ENCODE measurements around the gene MS4A2. TPM values are rescaled to one million over a fixed set of nuclear protein-coding genes. Genes with fewer than 3 reads are reported as not detected.
A peak's percentile ranks its signal among the peaks of the same experiment; 100 is the strongest.
"Not testable (repeated sequence)": the region's sequence is repeated elsewhere in the genome, so short reads cannot be mapped to it uniquely, and the experiment has no call there.

Gene MS4A2
- total and polyA plus RNA-seq, 4 donors, result 0.23 to 8.5 (median 0.63) TPM

GRCh38 chr11:60128376-60128775 is 39.9 kb downstream of the MS4A2 start:
- Histone ChIP-seq H3K4me1 (ENCODE audit: control insufficient read depth in 5 of 5, insufficient read depth in 5 of 5, low read length in 5 of 5) (peaks cover 0 to 1% (median 0%) of the 10 kb centered on the region in 5 donors), H3K36me3 (ENCODE audit: control insufficient read depth in 4 of 4, insufficient read depth in 4 of 4, low read length in 4 of 4) (no peaks in the 10 kb centered on the region), H3K27me3 (ENCODE audit: control insufficient read depth in 3 of 3, insufficient read depth in 3 of 3, low read length in 2 of 3) (no peaks in the 10 kb centered on the region), H3K9ac (ENCODE audit: insufficient read depth in 1 of 2, low read length in 2 of 2) (no peak overlapping the region), H3K9me3 (ENCODE audit: control insufficient read depth in 4 of 4, insufficient read depth in 3 of 4, low read length in 3 of 4) (no peaks in the 10 kb centered on the region), H3K4me3 (no peak overlapping the region), H3K27ac (ENCODE audit: low read depth in 1 of 2, low read length in 1 of 2) (no peak overlapping the region)
- no peak for TF ChIP-seq CTCF (IDR thresholded peaks at IDR 0.05; ENCODE audit: control extremely low read depth, extremely low read depth)
- no peak for ATAC-seq (ENCODE audit: insufficient read depth, low FRiP score)
- no peak for DNase-seq
- WGBS, 2 donors, result 89 to 92% methylated on average over 2 of the region's 2 CpGs

GRCh38 chr11:60128866-60129265 is 40.4 kb downstream of the MS4A2 start:
- H3K36me3 ChIP-seq (ENCODE audit: control insufficient read depth in 4 of 4, insufficient read depth in 4 of 4, low read length in 4 of 4); H3K9me3 ChIP-seq (ENCODE audit: control insufficient read depth in 4 of 4, insufficient read depth in 3 of 4, low read length in 3 of 4); H3K4me1 ChIP-seq (ENCODE audit: control insufficient read depth in 5 of 5, insufficient read depth in 5 of 5, low read length in 5 of 5); H3K9ac ChIP-seq (ENCODE audit: insufficient read depth in 1 of 2, low read length in 2 of 2); H3K4me3 ChIP-seq; DNase-seq; H3K27ac ChIP-seq (ENCODE audit: low read depth in 1 of 2, low read length in 1 of 2); ATAC-seq (ENCODE audit: insufficient read depth, low FRiP score); H3K27me3 ChIP-seq (ENCODE audit: control insufficient read depth in 3 of 3, insufficient read depth in 3 of 3, low read length in 2 of 3): not testable (repeated sequence)
- 93 to 96% methylated on average over 4 of the region's 4 CpGs for WGBS, 2 donors

GRCh38 chr11:60129853-60130252 is 41.4 kb downstream of the MS4A2 start:
- H3K27me3 ChIP-seq (ENCODE audit: control insufficient read depth in 3 of 3, insufficient read depth in 3 of 3, low read length in 2 of 3), result no peaks in the 10 kb centered on the region
- ATAC-seq (ENCODE audit: insufficient read depth, low FRiP score) (no peak), DNase-seq (no peak)
- H3K4me1 ChIP-seq (ENCODE audit: control insufficient read depth in 5 of 5, insufficient read depth in 5 of 5, low read length in 5 of 5), result peaks cover 0 to 1% (median 0%) of the 10 kb centered on the region in 5 donors
- TF ChIP-seq CTCF (IDR thresholded peaks at IDR 0.05; ENCODE audit: control extremely low read depth, extremely low read depth), result no peak
- H3K36me3 ChIP-seq (ENCODE audit: control insufficient read depth in 4 of 4, insufficient read depth in 4 of 4, low read length in 4 of 4), result no peaks in the 10 kb centered on the region
- no peak overlapping the region for H3K4me3 ChIP-seq
- H3K9ac ChIP-seq (ENCODE audit: insufficient read depth in 1 of 2, low read length in 2 of 2), result no peak overlapping the region
- WGBS, 2 donors, result 72 to 73% methylated on average over 3 of the region's 3 CpGs
- H3K9me3 ChIP-seq (ENCODE audit: control insufficient read depth in 4 of 4, insufficient read depth in 3 of 4, low read length in 3 of 4), result peaks cover 0 to 7% (median 2%) of the 10 kb centered on the region in 4 donors
- H3K27ac ChIP-seq (ENCODE audit: low read depth in 1 of 2, low read length in 1 of 2), result no peak overlapping the region

GRCh38 chr11:60130496-60130895 is 42.0 kb downstream of the MS4A2 start:
- ATAC-seq (ENCODE audit: insufficient read depth, low FRiP score), result no peak
- no peaks in the 10 kb centered on the region for H3K36me3 ChIP-seq (ENCODE audit: control insufficient read depth in 4 of 4, insufficient read depth in 4 of 4, low read length in 4 of 4)
- no peaks in the 10 kb centered on the region for H3K4me1 ChIP-seq (ENCODE audit: control insufficient read depth in 5 of 5, insufficient read depth in 5 of 5, low read length in 5 of 5)
- H3K9ac ChIP-seq (ENCODE audit: insufficient read depth in 1 of 2, low read length in 2 of 2), result no peak overlapping the region
- TF ChIP-seq CTCF (IDR thresholded peaks at IDR 0.05; ENCODE audit: control extremely low read depth, extremely low read depth), result no peak
- H3K27me3 ChIP-seq (ENCODE audit: control insufficient read depth in 3 of 3, insufficient read depth in 3 of 3, low read length in 2 of 3), result no peaks in the 10 kb centered on the region
- peaks cover 0 to 7% (median 2%) of the 10 kb centered on the region in 4 donors for H3K9me3 ChIP-seq (ENCODE audit: control insufficient read depth in 4 of 4, insufficient read depth in 3 of 4, low read length in 3 of 4)
- H3K27ac ChIP-seq (ENCODE audit: low read depth in 1 of 2, low read length in 1 of 2), result no peak overlapping the region
- H3K4me3 ChIP-seq, result no peak overlapping the region
- peak in 2 of 3 donors; percentile 9 to 37 for DNase-seq
